ENCODE results near the gene ERCC4. TPM values are rescaled to one million over a fixed set of nuclear protein-coding genes. Genes with fewer than 3 reads are reported as not detected.
"Not testable (repeated sequence)": the region's sequence is repeated elsewhere in the genome, so short reads cannot be mapped to it uniquely, and the experiment has no call there.

The ERCC4 gene
- total RNA-seq, 1 experiment from 2014 or later = 11.7 TPM

DNA sequence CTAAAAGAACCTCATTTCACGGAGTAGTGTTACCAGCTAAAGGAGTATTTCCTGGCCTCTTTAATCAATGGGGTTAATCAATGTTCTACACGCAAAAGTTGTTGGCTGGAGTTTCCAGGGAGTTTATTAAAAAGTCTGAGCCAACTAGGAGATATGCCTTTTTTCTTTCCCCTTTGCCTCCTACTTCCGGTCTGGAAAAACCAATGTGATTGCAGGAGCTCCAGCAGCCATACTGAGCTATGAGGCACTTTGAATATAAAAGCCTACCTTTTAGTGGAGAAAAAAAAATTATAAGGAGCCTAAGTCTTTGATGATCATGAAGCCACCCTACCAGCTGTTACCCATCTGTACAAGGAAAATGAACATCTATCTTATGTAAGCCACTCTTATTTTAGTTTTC lies 17.9 kb upstream of the ERCC4 start:
- DNase-seq (ENCODE audit: low read depth in 1 of 2, low spot score in 2 of 2) = no peak
- Histone ChIP-seq H3K9me3 (replicated peaks) (no peaks in the 10 kb centered on the region), H3K27me3 (replicated peaks) (peaks cover 4% of the 10 kb centered on the region; the same call in 1 of the 2 replicates), H3K4me3 (no peak overlapping the region), H3K4me1 (replicated peaks) (peaks cover 4% of the 10 kb centered on the region), H3K27ac (no peak overlapping the region), H3K36me3 (no peaks in the 10 kb centered on the region)

DNA sequence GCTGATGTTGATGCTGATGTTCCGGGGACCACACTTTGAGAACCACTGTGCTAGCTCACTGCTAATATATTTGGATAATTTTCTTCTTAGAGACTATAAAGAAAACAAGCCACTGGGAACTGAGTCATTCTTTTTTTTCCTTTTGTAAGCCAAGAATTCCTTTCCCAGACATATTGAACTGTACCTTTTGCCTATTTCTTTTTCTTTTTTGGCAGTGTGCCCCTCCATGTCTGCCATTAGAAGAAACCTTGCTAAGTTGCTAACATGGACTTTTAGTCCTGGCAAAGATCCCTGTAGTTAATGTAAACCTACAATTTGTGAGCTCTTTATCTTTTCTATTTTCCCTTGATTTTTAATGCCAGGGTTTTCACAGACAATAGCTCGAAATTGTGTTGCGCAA lies 17.3 kb upstream of the ERCC4 start:
- Histone ChIP-seq H3K36me3 (no peaks in the 10 kb centered on the region), H3K4me3 (no peak overlapping the region), H3K4me1 (replicated peaks) (peaks cover 4% of the 10 kb centered on the region), H3K27ac (no peak overlapping the region), H3K9me3 (replicated peaks) (no peaks in the 10 kb centered on the region), H3K27me3 (replicated peaks) (no peaks in the 10 kb centered on the region)
- DNase-seq (ENCODE audit: low read depth in 1 of 2, low spot score in 2 of 2) = no peak

DNA sequence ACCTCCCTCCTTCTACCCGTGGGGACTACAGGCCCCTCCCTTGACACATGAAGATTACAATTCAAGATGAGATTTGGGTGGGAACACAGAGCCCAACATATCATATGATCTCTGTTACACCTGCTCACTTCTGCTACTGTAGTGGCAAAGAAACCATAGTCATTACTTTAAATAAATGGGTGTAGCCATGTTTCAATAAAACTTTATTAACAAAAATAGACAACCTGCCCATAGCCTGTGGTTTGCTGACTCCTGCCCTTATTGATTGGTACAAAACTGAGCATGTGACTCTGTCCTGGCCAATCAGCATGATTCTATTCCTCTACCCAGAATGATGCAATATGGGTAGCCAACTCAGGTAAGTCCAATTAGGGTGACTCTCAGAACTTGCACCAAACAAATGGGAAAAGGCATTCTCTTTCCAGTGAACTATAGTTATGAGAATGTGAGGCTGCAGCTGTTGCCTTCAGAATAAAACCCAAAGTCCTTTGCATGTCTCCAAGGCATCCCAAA lies 15.7 kb upstream of the ERCC4 start:
- H3K27me3 ChIP-seq (replicated peaks) = peaks cover 5% of the 10 kb centered on the region
- H3K27ac ChIP-seq = no peak overlapping the region
- peaks cover 4% of the 10 kb centered on the region for H3K4me1 ChIP-seq (replicated peaks)
- H3K36me3 ChIP-seq = no peaks in the 10 kb centered on the region
- H3K4me3 ChIP-seq = no peak overlapping the region
- H3K9me3 ChIP-seq (replicated peaks) = no peaks in the 10 kb centered on the region
- DNase-seq (ENCODE audit: low read depth in 1 of 2, low spot score in 2 of 2) = no peak

DNA sequence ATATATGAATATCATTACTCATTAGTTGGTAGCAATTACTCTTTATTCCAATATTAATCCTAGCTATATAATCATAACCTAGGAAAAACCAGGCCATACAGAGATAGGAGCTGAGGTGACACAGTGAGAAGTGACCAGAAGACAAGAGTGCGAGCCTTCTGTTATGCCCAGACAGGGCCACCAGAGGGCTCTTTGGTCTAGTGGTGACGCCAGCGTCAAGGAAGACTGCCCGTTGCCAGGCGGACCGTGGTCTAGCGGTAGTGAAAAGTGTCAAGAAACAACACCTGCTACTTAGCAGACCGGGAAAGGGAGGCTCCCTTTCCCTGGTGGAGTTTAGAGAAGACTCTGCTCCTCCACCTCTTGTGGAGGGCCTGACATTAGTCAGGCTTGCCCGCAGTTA lies 15.1 kb upstream of the ERCC4 start:
- not testable (repeated sequence) for H3K4me3 ChIP-seq; H3K9me3 ChIP-seq (replicated peaks); H3K27ac ChIP-seq; H3K36me3 ChIP-seq; H3K4me1 ChIP-seq (replicated peaks)
- DNase-seq (ENCODE audit: low read depth in 1 of 2, low spot score in 2 of 2) = peak in 1 of 2 experiments; percentile 53
- H3K27me3 ChIP-seq (replicated peaks) = peaks cover 11% of the 10 kb centered on the region

DNA sequence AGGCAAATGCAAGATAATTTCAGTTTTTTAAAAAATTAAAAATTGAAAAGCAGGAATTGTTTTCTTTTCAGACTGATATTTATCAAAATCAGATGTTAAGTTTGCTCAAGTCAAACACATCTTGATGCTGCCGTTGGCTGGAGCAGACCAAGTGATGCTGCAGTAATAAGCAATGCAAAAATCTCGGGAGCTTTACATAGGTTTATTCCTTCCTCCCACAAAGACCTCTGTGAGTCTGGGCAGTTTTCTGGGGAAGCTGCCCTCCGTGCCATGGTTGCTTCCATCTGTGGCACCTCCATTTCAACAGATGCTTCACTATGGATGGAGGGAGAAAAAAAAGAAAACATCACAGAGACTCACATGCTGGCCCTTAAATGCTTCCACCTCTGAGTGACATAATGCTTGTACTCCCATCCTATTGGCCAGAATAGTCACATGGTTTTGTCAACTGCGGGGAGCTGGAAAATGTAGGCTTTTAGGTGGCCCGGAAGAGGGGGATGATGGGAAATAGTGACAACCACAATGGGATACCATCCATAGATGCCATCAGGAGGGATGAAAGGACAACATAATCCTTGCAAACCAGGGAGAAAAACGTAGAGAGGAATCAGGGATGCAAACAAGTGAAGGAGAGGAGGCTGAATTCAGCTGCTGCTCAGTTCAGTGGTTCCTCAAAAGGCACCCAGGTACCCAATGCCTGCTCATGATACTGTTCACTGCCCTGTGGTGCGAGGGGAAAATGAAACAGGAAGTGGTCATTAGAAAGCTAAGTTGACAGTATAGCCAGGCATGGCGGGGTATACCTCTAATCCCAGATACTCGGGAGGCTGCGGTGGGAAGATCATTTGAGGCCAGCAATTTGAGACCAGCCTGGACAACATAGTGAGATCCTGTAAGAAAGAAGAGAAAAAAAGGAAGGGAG lies 13.5 kb upstream of the ERCC4 start:
- DNase-seq (ENCODE audit: low read depth in 1 of 2, low spot score in 2 of 2) = no peak
- no peaks in the 10 kb centered on the region for H3K36me3 ChIP-seq
- no peak overlapping the region for H3K4me3 ChIP-seq
- H3K9me3 ChIP-seq (replicated peaks) = no peaks in the 10 kb centered on the region
- H3K27ac ChIP-seq = no peak overlapping the region
- H3K27me3 ChIP-seq (replicated peaks) = peaks cover 14% of the 10 kb centered on the region
- H3K4me1 ChIP-seq (replicated peaks) = peaks cover 4% of the 10 kb centered on the region

DNA sequence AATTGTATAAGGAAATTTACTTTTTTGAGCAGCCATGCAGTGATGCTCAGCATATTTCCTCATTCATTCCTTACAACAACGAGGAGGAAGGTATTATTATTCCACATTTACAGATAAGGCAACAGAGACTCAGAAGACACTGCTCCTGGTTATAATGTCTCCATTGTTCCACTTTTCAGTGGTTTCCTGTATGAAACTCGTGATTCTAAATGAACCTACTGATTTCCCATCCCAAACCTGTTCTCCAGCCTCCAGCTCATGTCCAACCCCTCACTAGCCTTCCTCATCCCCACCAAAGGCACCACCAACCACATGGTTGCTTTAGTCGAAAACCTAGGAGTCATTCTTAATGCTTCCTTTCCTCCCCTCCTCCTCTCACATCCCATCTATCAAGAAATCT lies 12.5 kb upstream of the ERCC4 start:
- peaks cover 4% of the 10 kb centered on the region for H3K4me1 ChIP-seq (replicated peaks)
- H3K9me3 ChIP-seq (replicated peaks) = no peaks in the 10 kb centered on the region
- no peaks in the 10 kb centered on the region for H3K36me3 ChIP-seq
- no peak for DNase-seq (ENCODE audit: low read depth in 1 of 2, low spot score in 2 of 2)
- H3K27me3 ChIP-seq (replicated peaks) = peaks cover 14% of the 10 kb centered on the region
- H3K4me3 ChIP-seq = no peak overlapping the region
- no peak overlapping the region for H3K27ac ChIP-seq

DNA sequence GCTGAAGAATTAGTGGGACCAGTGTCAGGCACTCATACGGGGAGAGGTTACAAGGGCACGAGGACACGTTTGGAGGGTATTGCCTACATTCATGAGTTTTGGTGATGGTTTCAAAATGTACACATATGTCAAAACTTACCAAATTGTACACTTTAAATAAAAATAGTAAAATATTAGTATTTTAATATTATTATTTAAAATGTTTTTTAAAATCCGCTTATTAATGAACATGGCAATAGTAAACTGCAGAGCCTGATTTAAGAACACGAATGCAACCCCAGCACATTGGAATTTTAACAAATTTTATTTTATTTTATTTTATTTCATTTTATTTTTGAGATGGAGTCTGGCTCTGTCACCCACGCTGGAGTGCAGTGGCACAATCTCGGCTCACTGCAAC lies 10.9 kb upstream of the ERCC4 start:
- Histone ChIP-seq H3K36me3 (no peaks in the 10 kb centered on the region), H3K27me3 (replicated peaks) (peaks cover 14% of the 10 kb centered on the region), H3K27ac (no peak overlapping the region)

DNA sequence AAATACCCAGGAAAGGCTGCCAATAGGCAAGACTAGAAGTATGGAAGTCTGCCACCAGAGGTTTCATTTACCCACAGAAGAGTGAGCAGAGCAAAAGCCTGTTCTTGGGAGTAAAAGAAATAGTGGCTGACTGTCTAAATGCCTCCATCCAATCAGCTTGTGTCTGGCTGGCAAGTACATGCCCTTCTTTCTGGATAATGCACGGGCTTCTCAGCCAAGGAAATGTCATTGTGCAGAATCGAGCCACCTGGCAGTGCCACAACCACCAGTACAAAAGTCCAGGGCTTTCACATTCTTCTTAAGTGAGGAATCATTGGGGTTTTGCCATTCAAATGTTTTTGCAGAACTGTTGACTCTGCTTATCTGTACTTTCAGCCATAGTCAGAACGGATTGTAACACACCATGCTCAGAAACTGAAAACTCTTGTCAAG lies 10.1 kb upstream of the ERCC4 start:
- no peaks in the 10 kb centered on the region for H3K9me3 ChIP-seq (replicated peaks)
- H3K27me3 ChIP-seq (replicated peaks) = peaks cover 14% of the 10 kb centered on the region
- H3K4me3 ChIP-seq = no peak overlapping the region
- H3K27ac ChIP-seq = no peak overlapping the region
- H3K36me3 ChIP-seq = no peaks in the 10 kb centered on the region
- no peak for DNase-seq (ENCODE audit: low read depth in 1 of 2, low spot score in 2 of 2)
- no peaks in the 10 kb centered on the region for H3K4me1 ChIP-seq (replicated peaks)

More for the DNA sequence above, 10.9 kb upstream of the ERCC4 start:
- Histone ChIP-seq H3K4me3 (no peak overlapping the region), H3K4me1 (replicated peaks) (no peaks in the 10 kb centered on the region), H3K9me3 (replicated peaks) (no peaks in the 10 kb centered on the region)
- no peak for DNase-seq (ENCODE audit: low read depth in 1 of 2, low spot score in 2 of 2)

DNA sequence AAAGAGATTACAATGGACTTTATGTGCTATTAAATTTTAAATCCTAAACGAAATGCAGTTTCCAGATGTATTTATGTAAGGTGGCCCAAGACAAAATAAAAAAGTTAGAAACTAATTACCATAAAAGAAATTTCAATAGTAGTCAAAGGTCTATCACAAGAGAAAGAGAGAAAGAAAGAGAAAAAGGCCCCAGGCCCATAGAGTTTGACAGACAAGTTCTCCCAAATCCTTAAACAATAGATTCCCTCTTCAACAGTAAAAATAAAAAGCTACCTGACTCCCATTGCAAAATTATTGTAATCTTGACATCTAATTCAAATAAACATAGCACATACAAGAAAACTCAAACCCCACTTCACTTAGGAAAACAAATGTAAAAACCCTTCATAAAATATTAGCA lies 8.6 kb upstream of the ERCC4 start:
- no peaks in the 10 kb centered on the region for H3K36me3 ChIP-seq
- no peak overlapping the region for H3K27ac ChIP-seq
- H3K27me3 ChIP-seq (replicated peaks) = peaks cover 14% of the 10 kb centered on the region
- no peak for DNase-seq (ENCODE audit: low read depth in 1 of 2, low spot score in 2 of 2)
- no peaks in the 10 kb centered on the region for H3K4me1 ChIP-seq (replicated peaks)
- H3K4me3 ChIP-seq = no peak overlapping the region
- no peaks in the 10 kb centered on the region for H3K9me3 ChIP-seq (replicated peaks)

DNA sequence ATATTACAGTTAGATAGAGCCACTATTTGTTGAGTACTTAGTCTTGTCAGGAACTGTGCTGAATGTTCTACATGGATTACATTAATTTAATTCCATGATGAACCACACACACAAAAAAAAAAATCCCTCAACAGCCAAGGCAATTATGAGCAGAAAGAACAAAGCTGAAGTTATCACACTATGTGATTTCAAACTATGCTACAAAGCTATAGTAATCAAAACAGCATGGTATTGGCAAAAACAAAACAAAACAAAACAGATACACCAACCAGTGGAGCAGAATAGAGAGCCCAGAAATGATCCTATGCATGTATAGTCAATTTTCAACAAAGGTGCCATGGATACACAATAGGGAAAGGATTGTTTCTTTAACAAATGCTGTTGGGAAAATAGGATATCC lies 8.1 kb upstream of the ERCC4 start:
- no peak overlapping the region for H3K4me3 ChIP-seq

DNA sequence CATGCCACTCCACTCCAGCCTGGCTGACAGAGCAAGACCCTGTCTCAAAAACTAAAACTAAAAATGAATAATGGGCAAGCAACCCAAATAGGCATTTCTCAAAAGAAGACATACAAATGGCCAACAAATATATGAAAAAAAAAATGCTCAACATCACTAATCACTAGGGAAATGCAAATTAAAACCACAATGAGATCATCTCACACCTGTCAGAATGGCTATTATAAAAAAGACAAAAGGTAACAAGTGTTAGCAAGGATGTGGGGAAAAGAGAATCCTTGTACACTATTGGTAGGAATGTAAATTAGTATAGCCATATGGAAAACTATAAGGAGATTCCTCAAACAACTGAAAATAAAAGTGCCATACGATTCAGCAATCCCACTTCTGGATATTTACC lies 7.1 kb upstream of the ERCC4 start:
- no peaks in the 10 kb centered on the region for H3K4me1 ChIP-seq (replicated peaks)
- no peaks in the 10 kb centered on the region for H3K9me3 ChIP-seq (replicated peaks)
- no peak overlapping the region for H3K4me3 ChIP-seq
- H3K27me3 ChIP-seq (replicated peaks) = peaks cover 14% of the 10 kb centered on the region
- H3K36me3 ChIP-seq = no peaks in the 10 kb centered on the region
- no peak for DNase-seq (ENCODE audit: low read depth in 1 of 2, low spot score in 2 of 2)
- no peak overlapping the region for H3K27ac ChIP-seq

More for the DNA sequence above, 8.1 kb upstream of the ERCC4 start:
- Histone ChIP-seq H3K27ac (no peak overlapping the region), H3K36me3 (no peaks in the 10 kb centered on the region), H3K4me1 (replicated peaks) (no peaks in the 10 kb centered on the region), H3K27me3 (replicated peaks) (peaks cover 14% of the 10 kb centered on the region), H3K9me3 (replicated peaks) (no peaks in the 10 kb centered on the region)
- DNase-seq (ENCODE audit: low read depth in 1 of 2, low spot score in 2 of 2) = no peak

DNA sequence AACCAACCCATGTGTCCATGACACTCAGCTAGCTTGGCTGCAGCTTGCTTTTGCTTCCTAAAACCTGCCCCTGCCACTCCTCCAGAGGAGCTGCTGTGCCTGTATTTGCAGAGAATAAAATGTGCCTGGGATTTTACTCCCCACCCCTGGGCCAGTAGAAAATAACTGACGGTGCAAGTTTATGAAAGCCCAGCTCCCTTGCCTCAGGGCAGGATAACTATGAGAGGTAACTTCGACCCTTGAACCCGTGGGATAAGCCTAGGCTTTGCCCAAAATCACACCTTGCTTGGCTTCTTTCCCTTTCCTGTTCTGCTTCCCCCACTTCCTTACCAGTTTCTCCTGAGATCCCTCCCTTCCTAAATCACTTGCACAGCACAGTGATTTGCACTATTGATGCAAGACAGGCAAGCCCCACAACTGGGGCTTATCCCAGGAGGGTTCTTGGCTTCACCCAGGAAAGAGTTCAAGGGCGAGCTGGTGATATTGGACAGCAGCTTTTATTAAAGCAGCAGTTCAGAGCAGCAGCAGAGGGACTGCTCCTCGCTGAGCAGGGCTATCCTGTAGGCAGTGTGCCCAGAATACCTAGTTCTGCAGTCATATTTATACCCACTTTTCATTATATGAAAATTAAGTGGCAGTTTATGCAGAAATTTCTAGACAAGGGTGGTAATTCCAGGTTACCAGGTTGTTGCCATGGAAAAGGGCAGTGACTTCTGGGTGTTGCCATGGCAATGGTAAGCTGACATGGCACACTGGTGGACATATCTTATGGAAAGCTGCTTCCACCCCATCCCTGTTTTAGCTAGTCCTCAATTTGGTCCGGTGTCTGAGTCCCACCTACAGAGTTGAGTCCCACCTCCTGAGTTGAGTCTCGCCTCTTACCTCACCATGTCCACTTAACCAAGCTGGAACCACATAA lies 6.3 kb upstream of the ERCC4 start:
- Histone ChIP-seq H3K36me3 (no peaks in the 10 kb centered on the region), H3K27me3 (replicated peaks) (peaks cover 12% of the 10 kb centered on the region), H3K9me3 (replicated peaks) (no peaks in the 10 kb centered on the region), H3K27ac (no peak overlapping the region), H3K4me1 (replicated peaks) (no peaks in the 10 kb centered on the region), H3K4me3 (no peak overlapping the region)
- no peak for DNase-seq (ENCODE audit: low read depth in 1 of 2, low spot score in 2 of 2)

DNA sequence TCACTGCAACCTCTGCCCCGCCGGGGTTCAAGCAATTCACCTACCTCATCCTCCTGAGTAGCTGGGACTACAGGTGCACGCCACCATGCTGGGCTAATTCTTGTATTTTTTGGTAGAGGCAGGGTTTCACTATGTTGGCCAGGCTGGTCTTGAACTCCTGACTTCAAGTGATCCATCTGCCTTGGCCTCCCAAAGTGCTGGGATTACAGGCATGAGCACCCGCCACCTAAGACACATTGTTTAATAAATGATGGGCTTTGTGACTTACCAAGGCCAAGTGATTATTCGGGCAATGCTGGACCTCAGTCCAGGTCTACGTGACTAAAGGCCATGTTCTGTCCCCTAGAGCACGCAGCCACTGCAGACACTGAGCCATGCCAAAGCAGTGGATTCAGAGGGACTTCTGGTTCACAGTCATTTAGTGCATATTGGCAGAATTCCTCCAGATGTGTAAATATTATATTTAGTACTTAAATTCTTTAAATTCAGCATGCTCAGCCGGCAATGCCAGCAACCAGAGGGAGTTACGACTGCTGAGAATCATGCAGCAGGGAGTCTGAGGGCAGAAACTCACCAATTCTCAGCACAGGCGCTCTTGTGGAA lies 4.8 kb upstream of the ERCC4 start:
- no peaks in the 10 kb centered on the region for H3K9me3 ChIP-seq (replicated peaks)
- no peaks in the 10 kb centered on the region for H3K36me3 ChIP-seq
- no peak for DNase-seq (ENCODE audit: low read depth in 1 of 2, low spot score in 2 of 2)
- no peaks in the 10 kb centered on the region for H3K27me3 ChIP-seq (replicated peaks)
- no peak overlapping the region for H3K27ac ChIP-seq
- H3K4me1 ChIP-seq (replicated peaks) = no peaks in the 10 kb centered on the region
- H3K4me3 ChIP-seq = no peak overlapping the region

Data from SJSA1 (cell line).